ENCODE measurements around the gene HMCES. TPM values are rescaled to one million over a fixed set of nuclear protein-coding genes. Genes with fewer than 3 reads are reported as not detected.

HMCES gene
- polyA plus RNA-seq, 3 donors = 11.9 to 23.0 (median 18.0) TPM

GRCh38 chr3:129305592-129306091, 27.0 kb downstream of the HMCES start:
- H3K9me3 Mint-ChIP-seq = no peaks in the 10 kb centered on the region
- peak overlapping the region; percentile 60 to 90 (median 81) for H3K27ac Mint-ChIP-seq
- Histone ChIP-seq H3K9me3 (replicated peaks in 1 of 2; ENCODE audit: control insufficient read depth in 1 of 2, insufficient read depth in 1 of 2, low read length in 2 of 2) (no peaks in the 10 kb centered on the region), H3K27me3 (ENCODE audit: control insufficient read depth in 2 of 2, insufficient read depth in 2 of 2, low read length in 2 of 2) (no peaks in the 10 kb centered on the region), H3K4me3 (replicated peaks in 1 of 3; ENCODE audit: low read depth in 2 of 3, low read length in 3 of 3) (peak overlapping the region; percentile 46 to 81 (median 56)), H2AFZ (ENCODE audit: insufficient read depth, low read depth, low read length, poor library complexity, severe bottlenecking) (peak overlapping the region; percentile 82), H3K79me2 (ENCODE audit: insufficient read depth, low read length) (no peaks in the 10 kb centered on the region), H3K27ac (ENCODE audit: low read depth in 1 of 2, low read length in 2 of 2) (peak overlapping the region; percentile 43 to 69), H4K20me1 (ENCODE audit: insufficient read depth, low read length) (no peaks in the 10 kb centered on the region), H3K9ac (ENCODE audit: insufficient read depth, low read length, poor library complexity, severe bottlenecking) (peak overlapping the region; percentile 55), H3K36me3 (replicated peaks in 1 of 2; ENCODE audit: control insufficient read depth in 1 of 2, insufficient read depth in 2 of 2, low read length in 2 of 2) (peaks cover 5 to 18% of the 10 kb centered on the region in 2 donors), H3K4me2 (replicated peaks; ENCODE audit: extremely low read depth, low read length, poor library complexity, severe bottlenecking) (peak overlapping the region; percentile 84), H3K4me1 (ENCODE audit: control insufficient read depth in 1 of 2, insufficient read depth in 2 of 2, low read length in 2 of 2) (peaks cover 38 to 46% of the 10 kb centered on the region in 2 donors)
- WGBS (ENCODE audit: insufficient coverage) = 1% methylated on average over 10 of the region's 26 CpGs
- peak; percentile 56 to 70 (median 65) for DNase-seq
- H3K4me1 Mint-ChIP-seq = peaks cover 45% of the 10 kb centered on the region
- intact Hi-C loops (cut with micrococcal nuclease) = no loop called here
- no peak for TF ChIP-seq CTCF (IDR thresholded peaks at IDR 0.05)
- peaks cover 14 to 19% of the 10 kb centered on the region in 2 donors for H3K36me3 Mint-ChIP-seq
- H3K27me3 Mint-ChIP-seq (ENCODE audit: low read depth in 3 of 3) = peaks cover 0 to 4% (median 3%) of the 10 kb centered on the region in 3 donors
- H3K4me3 Mint-ChIP-seq = peak overlapping the region; percentile 81 to 89

- H3K4me3 Mint-ChIP-seq = no peak overlapping the region
- peaks cover 43 to 56% of the 10 kb centered on the region in 2 donors for H3K4me1 ChIP-seq (ENCODE audit: control insufficient read depth in 1 of 2, insufficient read depth in 2 of 2, low read length in 2 of 2)
- no peak overlapping the region for H3K4me3 ChIP-seq (replicated peaks in 1 of 3; ENCODE audit: low read depth in 2 of 3, low read length in 3 of 3)
- H3K9ac ChIP-seq (ENCODE audit: insufficient read depth, low read length, poor library complexity, severe bottlenecking) = no peak overlapping the region
- H3K9me3 Mint-ChIP-seq = no peaks in the 10 kb centered on the region
- 100% methylated on average over 1 of the region's 3 CpGs for WGBS (ENCODE audit: insufficient coverage)
- H3K79me2 ChIP-seq (ENCODE audit: insufficient read depth, low read length) = no peaks in the 10 kb centered on the region
- H3K27me3 Mint-ChIP-seq (ENCODE audit: low read depth in 3 of 3) = peaks cover 0 to 3% (median 2%) of the 10 kb centered on the region in 3 donors
- H4K20me1 ChIP-seq (ENCODE audit: insufficient read depth, low read length) = peaks cover 20% of the 10 kb centered on the region
- H3K36me3 Mint-ChIP-seq = peaks cover 0 to 1% of the 10 kb centered on the region in 2 donors
- DNase-seq = no peak
- peaks cover 66% of the 10 kb centered on the region for H3K4me1 Mint-ChIP-seq
- TF ChIP-seq CTCF (IDR thresholded peaks at IDR 0.05) = no peak
- H3K27me3 ChIP-seq (ENCODE audit: control insufficient read depth in 2 of 2, insufficient read depth in 2 of 2, low read length in 2 of 2) = no peaks in the 10 kb centered on the region
- no peaks in the 10 kb centered on the region for H3K36me3 ChIP-seq (replicated peaks in 1 of 2; ENCODE audit: control insufficient read depth in 1 of 2, insufficient read depth in 2 of 2, low read length in 2 of 2)
- H2AFZ ChIP-seq (ENCODE audit: insufficient read depth, low read depth, low read length, poor library complexity, severe bottlenecking) = no peak overlapping the region
- H3K9me3 ChIP-seq (replicated peaks in 1 of 2; ENCODE audit: control insufficient read depth in 1 of 2, insufficient read depth in 1 of 2, low read length in 2 of 2) = no peaks in the 10 kb centered on the region
- intact Hi-C loops (cut with micrococcal nuclease) = no loop called here
- H3K27ac ChIP-seq (ENCODE audit: low read depth in 1 of 2, low read length in 2 of 2) = no peak overlapping the region
- no peak overlapping the region for H3K27ac Mint-ChIP-seq
- H3K4me2 ChIP-seq (replicated peaks; ENCODE audit: extremely low read depth, low read length, poor library complexity, severe bottlenecking) = no peak overlapping the region
These were observed 30.0 kb downstream of the HMCES start for GRCh38 chr3:129308636-129309035.

All from CD14-positive monocyte (primary cell).